Erythroblast (primary cell): ENCODE data around the gene AFF3.
A peak's percentile ranks its signal among the peaks of the same experiment; 100 is the strongest.
"Not testable (repeated sequence)": the region's sequence is repeated elsewhere in the genome, so short reads cannot be mapped to it uniquely, and the experiment has no call there.

Source experiments
- DNase-seq, 2 experiments: peaks; one replicate each; lab custom pipeline; 2025; lab: John Stamatoyannopoulos, UW
- GATA1 ChIP-seq: IDR thresholded peaks from 2 replicates; pipeline ENCODE4 v1.6.1; 2011; ENCODE audit warnings: low read depth, mild to moderate bottlenecking, control low read depth, low read length, moderate library complexity
- POLR2A ChIP-seq: IDR thresholded peaks from 2 replicates; pipeline ENCODE4 v1.6.1; 2011; ENCODE audit warnings: mild to moderate bottlenecking, low read length

The AFF3 gene

GRCh38 chr2:100107906-100108647, 34.3 kb downstream of the AFF3 start:
- TF ChIP-seq POLR2A = no peak
- no peak for TF ChIP-seq GATA1
- no peak for DNase-seq

- no peak for DNase-seq
- TF ChIP-seq GATA1 (no peak), POLR2A (no peak)
Measured at GRCh38 chr2:100107440-100107839, 35.0 kb downstream of the AFF3 start.

GRCh38 chr2:100106460-100106859, 35.9 kb downstream of the AFF3 start:
- DNase-seq = no peak
- TF ChIP-seq POLR2A (no peak), GATA1 (no peak)

GRCh38 chr2:100105678-100106054, 36.7 kb downstream of the AFF3 start:
- TF ChIP-seq POLR2A (no peak), GATA1 (no peak)
- DNase-seq = no peak

- peak; percentile 7 to 14 for DNase-seq
- TF ChIP-seq GATA1 (no peak), POLR2A (no peak)
Measured at GRCh38 chr2:100104718-100105677, 37.4 kb downstream of the AFF3 start.

GRCh38 chr2:100104265-100104664, 38.1 kb downstream of the AFF3 start:
- DNase-seq = not testable (repeated sequence)

GRCh38 chr2:100103527-100104252, 38.7 kb downstream of the AFF3 start:
- not testable (repeated sequence) for DNase-seq

- not testable (repeated sequence) for DNase-seq
Measured at GRCh38 chr2:100102466-100103180, 39.8 kb downstream of the AFF3 start.

- not testable (repeated sequence) for DNase-seq
Measured at GRCh38 chr2:100098855-100099254, 43.5 kb downstream of the AFF3 start.

GRCh38 chr2:100097611-100098294, 44.6 kb downstream of the AFF3 start:
- DNase-seq = not testable (repeated sequence)

- DNase-seq = not testable (repeated sequence)
Measured at GRCh38 chr2:100095845-100096244, 46.5 kb downstream of the AFF3 start.

GRCh38 chr2:100091807-100092206, 50.6 kb downstream of the AFF3 start:
- DNase-seq = not testable (repeated sequence)

- not testable (repeated sequence) for DNase-seq
Measured at GRCh38 chr2:100085744-100086143, 56.6 kb downstream of the AFF3 start.

GRCh38 chr2:100083421-100084216, 58.8 kb downstream of the AFF3 start:
- not testable (repeated sequence) for DNase-seq

GRCh38 chr2:100082302-100082978, 60.0 kb downstream of the AFF3 start:
- not testable (repeated sequence) for DNase-seq
